Esophagus (tissue), 2 donors: Measurements from ENCODE around the gene TOR2A. TPM values are rescaled to one million over a fixed set of nuclear protein-coding genes. Genes with fewer than 3 reads are reported as not detected.

Source experiments
- H3K27ac ChIP-seq, 2 donors: one replicate each; pipeline ENCODE4 v1.5.1; 2013; ENCODE audit warnings: low read depth in 2 of 2, mild to moderate bottlenecking in 2 of 2, inconsistent platforms in 1 of 2, low read length in 1 of 2, moderate library complexity in 1 of 2
- H3K27me3 ChIP-seq, 2 donors: one replicate each; pipeline ENCODE4 v1.6.1; 2013; ENCODE audit warnings: low read length in 2 of 2, control low read depth in 1 of 2, mild to moderate bottlenecking in 1 of 2; ENCODE audit not compliant: insufficient read depth in 2 of 2, control insufficient read depth in 1 of 2
- H3K36me3 ChIP-seq, 2 donors: one replicate each; pipeline ENCODE4 v1.6.1; 2013; ENCODE audit warnings: low read length in 1 of 2; ENCODE audit not compliant: control insufficient read depth in 2 of 2, insufficient read depth in 2 of 2
- H3K4me1 ChIP-seq, 2 donors: one replicate each; pipeline ENCODE4 v1.6.1; 2013; ENCODE audit warnings: low read length in 1 of 2; ENCODE audit not compliant: control insufficient read depth in 2 of 2, insufficient read depth in 2 of 2
- H3K4me3 ChIP-seq, 2 donors: one replicate each; pipeline ENCODE4 v1.5.1; 2013; ENCODE audit warnings: low read length in 2 of 2, mild to moderate bottlenecking in 2 of 2, low read depth in 1 of 2, moderate library complexity in 1 of 2
- H3K9me3 ChIP-seq, 2 donors: one replicate each; pipeline ENCODE4 v1.6.1; 2013; ENCODE audit warnings: mild to moderate bottlenecking in 2 of 2, low read depth in 1 of 2, low read length in 1 of 2, moderate library complexity in 1 of 2; ENCODE audit not compliant: control insufficient read depth in 2 of 2, insufficient read depth in 1 of 2
- WGBS, 2 donors: extraction: QIAGEN DNeasy Blood & Tissue Kit; methylation state at CpG; one replicate each; pipeline ENCODE4 v1.1.7; 2013; 5-methylcytosine and 5-hydroxymethylcytosine counted together
- polyA plus RNA-seq, 2 donors: library from polyadenylated mRNA; stranded (reverse); fragments of 200-250 nt; gene quantifications; one replicate each; pipeline ENCODE4 v1.2.3, GENCODE V29; 2013
- donor health status: healthy with polysubstance abuse.
- donor health status: Bipolar disorder and iron deficiency.

The TOR2A gene
- polyA plus RNA-seq, 2 donors: 10.0 to 13.2 TPM

GRCh38 chr9:127723013-127723412 lies 12.1 kb downstream of the TOR2A start:
- 69 to 92% methylated on average over 12 to 13 of the region's 13 CpGs for WGBS, 2 donors
- peaks cover 3 to 12% of the 10 kb centered on the region in 2 donors for H3K4me1 ChIP-seq
- no peaks in the 10 kb centered on the region for H3K27me3 ChIP-seq
- no peak overlapping the region for H3K4me3 ChIP-seq
- no peaks in the 10 kb centered on the region for H3K9me3 ChIP-seq
- no peak overlapping the region for H3K27ac ChIP-seq
- H3K36me3 ChIP-seq: no peaks in the 10 kb centered on the region

- Histone ChIP-seq H3K27ac (no peak overlapping the region), H3K36me3 (no peaks in the 10 kb centered on the region), H3K4me3 (no peak overlapping the region), H3K9me3 (no peaks in the 10 kb centered on the region), H3K27me3 (no peaks in the 10 kb centered on the region), H3K4me1 (peaks cover 3 to 12% of the 10 kb centered on the region in 2 donors)
- 68 to 77% methylated on average over 12 of the region's 12 CpGs for WGBS, 2 donors
Observed at GRCh38 chr9:127722055-127722745, 12.9 kb downstream of the TOR2A start.

- 43 to 44% methylated on average over 9 to 11 of the region's 11 CpGs for WGBS, 2 donors
- Histone ChIP-seq H3K4me3 (no peak overlapping the region), H3K4me1 (peaks cover 3 to 12% of the 10 kb centered on the region in 2 donors), H3K27ac (peak overlapping the region in 1 of 2 donors; percentile 19), H3K36me3 (no peaks in the 10 kb centered on the region), H3K9me3 (no peaks in the 10 kb centered on the region), H3K27me3 (no peaks in the 10 kb centered on the region)
Observed at GRCh38 chr9:127721391-127721821, 13.7 kb downstream of the TOR2A start.

- no peaks in the 10 kb centered on the region for H3K9me3 ChIP-seq
- H3K36me3 ChIP-seq: no peaks in the 10 kb centered on the region
- H3K4me1 ChIP-seq: peaks cover 3 to 16% of the 10 kb centered on the region in 2 donors
- H3K27me3 ChIP-seq: no peaks in the 10 kb centered on the region
- no peak overlapping the region for H3K27ac ChIP-seq
- H3K4me3 ChIP-seq: no peak overlapping the region
Observed at GRCh38 chr9:127720865-127721227, 14.2 kb downstream of the TOR2A start.

GRCh38 chr9:127720031-127720864 lies 14.8 kb downstream of the TOR2A start:
- Histone ChIP-seq H3K36me3 (no peaks in the 10 kb centered on the region), H3K4me3 (no peak overlapping the region), H3K9me3 (no peaks in the 10 kb centered on the region), H3K4me1 (peaks cover 3 to 16% of the 10 kb centered on the region in 2 donors), H3K27me3 (no peaks in the 10 kb centered on the region), H3K27ac (no peak overlapping the region)
- WGBS, 2 donors: 76 to 89% methylated on average over 12 of the region's 12 CpGs

GRCh38 chr9:127717766-127718165 lies 17.3 kb downstream of the TOR2A start:
- 82 to 84% methylated on average over 5 of the region's 5 CpGs for WGBS, 2 donors
- H3K4me1 ChIP-seq: peaks cover 0 to 16% of the 10 kb centered on the region in 2 donors

GRCh38 chr9:127716412-127716811 lies 18.7 kb downstream of the TOR2A start:
- no peaks in the 10 kb centered on the region for H3K36me3 ChIP-seq
- H3K27ac ChIP-seq: peak overlapping the region in 1 of 2 donors; percentile 87
- 77 to 79% methylated on average over 9 of the region's 9 CpGs for WGBS, 2 donors
- H3K4me1 ChIP-seq: peaks cover 0 to 10% of the 10 kb centered on the region in 2 donors
- H3K27me3 ChIP-seq: no peaks in the 10 kb centered on the region
- peak overlapping the region in 1 of 2 donors; percentile 69 for H3K4me3 ChIP-seq
- no peaks in the 10 kb centered on the region for H3K9me3 ChIP-seq

More at GRCh38 chr9:127717766-127718165, 17.3 kb downstream of the TOR2A start:
- Histone ChIP-seq H3K4me3 (no peak overlapping the region), H3K27me3 (no peaks in the 10 kb centered on the region), H3K36me3 (no peaks in the 10 kb centered on the region), H3K9me3 (no peaks in the 10 kb centered on the region), H3K27ac (no peak overlapping the region)

GRCh38 chr9:127715470-127716337 lies 19.4 kb downstream of the TOR2A start, which contains the start of the genes PTRH1 and TTC16:
Gene PTRH1, minus strand, starts transcription at chr9:127715663. Its CDS starts 24 bp downstream, at chr9:127715639.
Gene TTC16, plus strand, starts transcription at chr9:127716079. Its CDS starts 67 bp downstream, at chr9:127716146.
- 4% methylated on average over 61 to 65 of the region's 65 CpGs for WGBS, 2 donors
- Histone ChIP-seq H3K27me3 (no peaks in the 10 kb centered on the region), H3K36me3 (no peaks in the 10 kb centered on the region), H3K4me3 (peak within 1 kb of the TSS; percentile 69 to 75), H3K27ac (peak within 1 kb of the TSS; percentile 71 to 87), H3K4me1 (peaks cover 0 to 10% of the 10 kb centered on the region in 2 donors), H3K9me3 (no peaks in the 10 kb centered on the region)

- Histone ChIP-seq H3K27ac (peak overlapping the region; percentile 48 to 83), H3K27me3 (no peaks in the 10 kb centered on the region), H3K36me3 (no peaks in the 10 kb centered on the region), H3K4me3 (peak overlapping the region; percentile 69 to 75), H3K9me3 (no peaks in the 10 kb centered on the region), H3K4me1 (peaks cover 0 to 10% of the 10 kb centered on the region in 2 donors)
- 0 to 1% methylated on average over 42 to 44 of the region's 44 CpGs for WGBS, 2 donors
Observed at GRCh38 chr9:127714951-127715469, 20.1 kb downstream of the TOR2A start.
